K562 (cell line): ENCODE data around the gene RYR3. TPM values are rescaled to one million over a fixed set of nuclear protein-coding genes. Genes with fewer than 3 reads are reported as not detected.

Experiments
- ATAC-seq: fragments of 200-7000 bp; cut with Tn5 transposase; 3 replicates; pipeline ENCODE4 v1.9.1; 2020; ENCODE audit warnings: moderate library complexity
- BruUV-seq: library from RNA; stranded (reverse); fragments of 400-500 nt; replicated peaks from 2 replicates; lab custom pipeline; 2021; lab: Mats Ljungman, UMichigan
- CTCF ChIA-PET: fragments of 300-600 bp; formaldehyde crosslinking; extraction: SDS; loops from one replicate; lab custom pipeline; 2021; ENCODE audit warnings: low intra/inter-chr PET ratio; lab: Yijun Ruan, JAX
- POLR2A ChIA-PET: fragments of 300-600, 350-650 bp; sonication (Branson Sonifier 250); formaldehyde crosslinking; extraction: SDS; loops from one replicate; lab custom pipeline; 2021; ENCODE audit warnings: antibody characterized with exemption, inconsistent platforms; lab: Yijun Ruan, JAX
- DNase-seq, 4 experiments: peaks; one replicate each; pipeline versions ENCODE4 v3.0.0 to v3.0.0-alpha.2; 2011 to 2018; ENCODE audit warnings: low spot score in 3 of 4, mixed read lengths in 3 of 4; ENCODE audit errors: extremely low read depth in 1 of 4
- FAIRE-seq: peaks from 2 replicates; lab custom pipeline; 2011; peaks lifted over from hg19 to GRCh38; lab: Jason Lieb, UNC
- H2AFZ ChIP-seq: 2 replicates; pipeline ENCODE4 v1.6.0; 2011; ENCODE audit warnings: low read depth, low read length, control low read depth, inconsistent platforms
- H3K27ac ChIP-seq: fragments of 200-600 bp; 3 replicates; pipeline ENCODE4 v1.8.0; 2011; ENCODE audit warnings: low read depth, mild to moderate bottlenecking, control low read depth, inconsistent platforms, low read length, moderate library complexity, mixed read lengths; ENCODE audit errors: extremely low read depth
- H3K27me3 ChIP-seq, 2 experiments: fragments of 300-600 bp in 1 of 2; 2 replicates in 1 of 2; 3 replicates in 1 of 2; pipeline versions ENCODE4 v1.6.0 to v1.8.0; 2011; ENCODE audit warnings: inconsistent platforms in 2 of 2, low read length in 2 of 2, mild to moderate bottlenecking in 1 of 2, mixed read lengths in 1 of 2, moderate library complexity in 1 of 2; ENCODE audit not compliant: control insufficient read depth in 2 of 2, insufficient read depth in 2 of 2
- H3K36me3 ChIP-seq: fragments of 300-600 bp; 3 replicates; pipeline ENCODE4 v1.8.0; 2011; ENCODE audit warnings: mild to moderate bottlenecking, low read length, inconsistent platforms; ENCODE audit not compliant: control insufficient read depth, insufficient read depth
- H3K4me1 ChIP-seq, 2 experiments: fragments of 200-600 bp in 1 of 2; replicated peaks in 1 of 2; 2 replicates in 1 of 2; 3 replicates in 1 of 2; pipeline versions ENCODE4 v1.5.1 to v1.8.0; 2011; ENCODE audit warnings: inconsistent platforms in 2 of 2, low read length in 2 of 2, mild to moderate bottlenecking in 1 of 2, mixed read lengths in 1 of 2, moderate library complexity in 1 of 2; ENCODE audit not compliant: control insufficient read depth in 2 of 2, insufficient read depth in 2 of 2
- H3K4me2 ChIP-seq: 2 replicates; pipeline ENCODE4 v1.6.1; 2011; ENCODE audit warnings: low read length, control low read depth, inconsistent platforms, mixed read lengths; ENCODE audit not compliant: insufficient read depth
- H3K4me3 ChIP-seq: fragments of 200-600 bp; sonication (generic), shearing (Covaris generic); 2 replicates; pipeline ENCODE4 v1.5.1; 2016; ENCODE audit warnings: control low read depth, inconsistent platforms
- H3K79me2 ChIP-seq: fragments of 200-600 bp; 3 replicates; pipeline ENCODE4 v1.8.0; 2011; ENCODE audit warnings: low read length, inconsistent platforms; ENCODE audit not compliant: control insufficient read depth, insufficient read depth
- H3K9ac ChIP-seq, 2 experiments: 2 replicates each; pipeline versions ENCODE4 v1.6.0 to v1.6.1; 2011; ENCODE audit warnings: low read depth in 2 of 2, low read length in 2 of 2, control low read depth in 1 of 2, inconsistent platforms in 1 of 2, mild to moderate bottlenecking in 1 of 2, mixed read lengths in 1 of 2; ENCODE audit not compliant: insufficient read depth in 1 of 2
- H3K9me1 ChIP-seq: one replicate; pipeline ENCODE4 v1.6.0; 2011; ENCODE audit warnings: inconsistent platforms, mild to moderate bottlenecking, low read length, moderate library complexity; ENCODE audit not compliant: control insufficient read depth, insufficient read depth
- H3K9me3 ChIP-seq: replicated peaks from 2 replicates; pipeline ENCODE4 v1.5.1; 2011; ENCODE audit warnings: low read depth, low read length, inconsistent platforms; ENCODE audit not compliant: control insufficient read depth, insufficient read depth
- H4K20me1 ChIP-seq: replicated peaks from 2 replicates; pipeline ENCODE4 v1.6.1; 2011; ENCODE audit warnings: low read length, inconsistent platforms, mixed read lengths; ENCODE audit not compliant: control insufficient read depth, insufficient read depth
- DIDO1 ChIP-seq: fragments of 450-650 bp; IDR thresholded peaks from 2 replicates; pipeline ENCODE4 v1.6.1; 2016; ENCODE audit warnings: low read depth, missing biosample characterization, missing genetic modification characterization
- DNMT1 ChIP-seq: fragments of 450-650 bp; IDR thresholded peaks from 2 replicates; pipeline ENCODE4 v1.6.1; 2016; ENCODE audit warnings: antibody characterized with exemption, mild to moderate bottlenecking
- MAFG ChIP-seq: fragments of 450-650 bp; conservative IDR thresholded peaks from 2 replicates; pipeline ENCODE4 v1.6.1; 2016; ENCODE audit warnings: missing genetic modification characterization, missing compliant biosample characterization
- ZNF316 ChIP-seq: fragments of 450-650 bp; IDR thresholded peaks from 2 replicates; pipeline ENCODE4 v1.6.1; 2016
- WGBS: fragments of 100-300 bp; shearing (Covaris generic); methylation state at CpG from one replicate; pipeline ENCODE4 v1.1.6; 2016; ENCODE audit warnings: low coverage, mixed read lengths; ENCODE audit not compliant: insufficient coverage; ENCODE audit errors: missing lambda C conversion rate; 5-methylcytosine and 5-hydroxymethylcytosine counted together
- in situ Hi-C: fragments of 300-500 bp; cut with MboI; formaldehyde crosslinking; loops from 4 replicates; pipeline ENCODE4 v1.15.0; 2018; ENCODE audit warnings: inconsistent platforms, mixed read lengths
- intact Hi-C: fragments of 100-400 bp; cut with micrococcal nuclease; formaldehyde crosslinking; loops from 2 replicates; pipeline ENCODE4 v1.14.2; 2022
- polyA plus RNA-seq, 8 experiments: library from polyadenylated mRNA; depleted of rRNA in 4 of 8; stranded (reverse) in 5 of 8; unstranded in 3 of 8; fragments of >200 nt; fragmentation: Nextera tagmentation in 2 of 8; fragmentation: Illumina TruSeq in 1 of 8; extraction: Ambion mirVana in 2 of 8; extraction: Trizol in 1 of 8; gene quantifications; 2 replicates each; pipeline versions ENCODE4 v1.2.1 to v1.2.3, GENCODE V29; 2011 to 2014; ENCODE audit warnings: inconsistent platforms in 1 of 8, missing spikeins in 1 of 8
- total RNA-seq, 7 experiments: library from RNA; depleted of rRNA in 6 of 7; stranded (reverse); fragments of >200 nt in 6 of 7; fragmentation: Illumina TruSeq in 2 of 7; extraction: Trizol in 2 of 7; gene quantifications; 2 replicates each; pipeline versions ENCODE4 v1.2.1 to v1.2.3, GENCODE V29; 2011 to 2021; ENCODE audit warnings: low replicate concordance in 1 of 7
- TF ChIP-seq, protein P1 (sequence below): sonication (generic); formaldehyde crosslinking; IDR thresholded peaks from 2 replicates; pipeline ENCODE4 v1.8.0; 2022; ENCODE audit warnings: mild to moderate bottlenecking, missing genetic modification reagents, borderline replicate concordance

RYR3 gene
- total and polyA plus RNA-seq, 9 of the 15 experiments (the other 6 are each of a cell fraction or from before 2014, with no cell fraction given): 0.04 TPM; not detected in 8

DNA sequence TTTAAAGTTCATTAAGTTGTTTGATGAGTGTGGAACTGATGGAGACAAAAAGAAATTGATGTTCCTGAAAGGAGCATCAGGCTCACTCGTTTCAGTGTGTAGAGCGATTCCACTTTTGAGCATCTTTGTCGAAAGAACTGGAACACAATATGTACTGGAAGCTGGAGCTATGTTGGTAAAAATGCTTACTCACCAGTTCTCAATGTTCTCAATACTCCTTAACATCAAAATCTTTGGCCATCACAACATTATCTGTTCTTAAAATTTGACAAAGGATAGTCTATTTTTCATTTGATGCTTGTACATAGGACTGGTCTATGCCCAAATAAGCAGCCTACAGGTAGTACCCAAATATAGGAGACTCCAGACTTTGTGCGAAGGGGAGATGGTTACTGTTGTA is 18.7 kb downstream of the RYR3 start:
- Histone ChIP-seq H3K27ac (no peak overlapping the region), H3K9me1 (no peaks in the 10 kb centered on the region), H3K4me1 (no peaks in the 10 kb centered on the region), H3K27me3 (no peaks in the 10 kb centered on the region), H3K36me3 (no peaks in the 10 kb centered on the region), H2AFZ (no peak overlapping the region), H3K4me3 (no peak overlapping the region), H3K4me2 (no peak overlapping the region), H3K79me2 (no peaks in the 10 kb centered on the region), H3K9ac (no peak overlapping the region), H4K20me1 (no peaks in the 10 kb centered on the region), H3K9me3 (no peaks in the 10 kb centered on the region)
- BruUV-seq: no TSS peak
- FAIRE-seq (no peak), ATAC-seq (no peak), DNase-seq (no peak)
- 0% methylated on average over 4 of the region's 4 CpGs for WGBS
- POLR2A ChIA-PET: no interaction called here
- no peak for TF ChIP-seq DIDO1 (tag)
- TF ChIP-seq, protein P1, sequence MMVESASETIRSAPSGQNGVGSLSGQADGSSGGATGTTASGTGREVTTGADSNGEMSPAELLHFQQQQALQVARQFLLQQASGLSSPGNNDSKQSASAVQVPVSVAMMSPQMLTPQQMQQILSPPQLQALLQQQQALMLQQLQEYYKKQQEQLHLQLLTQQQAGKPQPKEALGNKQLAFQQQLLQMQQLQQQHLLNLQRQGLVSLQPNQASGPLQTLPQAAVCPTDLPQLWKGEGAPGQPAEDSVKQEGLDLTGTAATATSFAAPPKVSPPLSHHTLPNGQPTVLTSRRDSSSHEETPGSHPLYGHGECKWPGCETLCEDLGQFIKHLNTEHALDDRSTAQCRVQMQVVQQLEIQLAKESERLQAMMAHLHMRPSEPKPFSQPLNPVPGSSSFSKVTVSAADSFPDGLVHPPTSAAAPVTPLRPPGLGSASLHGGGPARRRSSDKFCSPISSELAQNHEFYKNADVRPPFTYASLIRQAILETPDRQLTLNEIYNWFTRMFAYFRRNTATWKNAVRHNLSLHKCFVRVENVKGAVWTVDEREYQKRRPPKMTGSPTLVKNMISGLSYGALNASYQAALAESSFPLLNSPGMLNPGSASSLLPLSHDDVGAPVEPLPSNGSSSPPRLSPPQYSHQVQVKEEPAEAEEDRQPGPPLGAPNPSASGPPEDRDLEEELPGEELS (CRISPR knock-in tag): no peak
- peak; percentile 35; the same call in 1 of the 2 replicates for TF ChIP-seq ZNF316
- TF ChIP-seq MAFG (tag): 0 out of 2 replicates have a peak, but pooled peaks have one; percentile 25
- no peak for TF ChIP-seq DNMT1
- intact Hi-C loops (no loop called here), in situ Hi-C loops (no loop called here)
- CTCF ChIA-PET: no interaction called here
